Keratinocyte (primary cell): ENCODE data around the gene KRTAP3-2. TPM values are rescaled to one million over a fixed set of nuclear protein-coding genes. Genes with fewer than 3 reads are reported as not detected.

Source experiments
- DNase-seq: peaks from one replicate; pipeline ENCODE4 v3.0.0-alpha.2; 2011; ENCODE audit warnings: low read depth, missing footprints, low spot score
- FAIRE-seq: peaks from 2 replicates; lab custom pipeline; 2011; peaks lifted over from hg19 to GRCh38; lab: Jason Lieb, UNC
- H2AFZ ChIP-seq: 2 replicates; pipeline ENCODE4 v1.6.0; 2012; ENCODE audit warnings: low read length, control low read depth, inconsistent platforms; ENCODE audit not compliant: control insufficient read depth
- H3K27ac ChIP-seq: 2 replicates; pipeline ENCODE4 v1.5.1; 2011; ENCODE audit warnings: low read length; ENCODE audit not compliant: control insufficient read depth, insufficient read depth
- H3K27me3 ChIP-seq: 3 replicates; pipeline ENCODE4 v1.6.0; 2011; ENCODE audit warnings: low read length; ENCODE audit not compliant: control insufficient read depth, insufficient read depth; ENCODE audit errors: extremely low read depth
- H3K36me3 ChIP-seq, 2 experiments: 2 replicates in 1 of 2; 3 replicates in 1 of 2; pipeline ENCODE4 v1.5.1; 2011; ENCODE audit warnings: low read length in 2 of 2, mild to moderate bottlenecking in 1 of 2; ENCODE audit not compliant: control insufficient read depth in 2 of 2, insufficient read depth in 2 of 2; ENCODE audit errors: extremely low read depth in 1 of 2
- H3K4me1 ChIP-seq: 3 replicates; pipeline ENCODE4 v1.5.1; 2011; ENCODE audit warnings: low read length; ENCODE audit not compliant: control insufficient read depth, insufficient read depth; ENCODE audit errors: extremely low read depth
- H3K4me2 ChIP-seq: 3 replicates; pipeline ENCODE4 v1.6.0; 2011; ENCODE audit warnings: low read depth, low read length; ENCODE audit not compliant: control insufficient read depth, insufficient read depth; ENCODE audit errors: extremely low read depth
- H3K4me3 ChIP-seq, 3 experiments: fragments of 200-600 bp in 1 of 3; sonication (generic) in 1 of 3; 2 replicates in 2 of 3; 3 replicates in 1 of 3; pipeline ENCODE4 v1.5.1; 2011 to 2016; ENCODE audit warnings: low read length in 3 of 3, mild to moderate bottlenecking in 3 of 3, control low read depth in 2 of 3, inconsistent platforms in 1 of 3, low read depth in 1 of 3, mixed read lengths in 1 of 3, mixed run types in 1 of 3, moderate library complexity in 1 of 3; ENCODE audit not compliant: control insufficient read depth in 2 of 3, insufficient read depth in 2 of 3; ENCODE audit errors: extremely low read depth in 1 of 3
- H3K79me2 ChIP-seq: 2 replicates; pipeline ENCODE4 v1.6.0; 2012; ENCODE audit warnings: low read length; ENCODE audit not compliant: control insufficient read depth, insufficient read depth
- H3K9ac ChIP-seq: 3 replicates; pipeline ENCODE4 v1.6.0; 2011; ENCODE audit warnings: low read length; ENCODE audit not compliant: control insufficient read depth, insufficient read depth; ENCODE audit errors: extremely low read depth
- H3K9me1 ChIP-seq: 3 replicates; pipeline ENCODE4 v1.6.0; 2011; ENCODE audit warnings: low read length; ENCODE audit not compliant: control insufficient read depth, insufficient read depth; ENCODE audit errors: extremely low read depth
- H3K9me3 ChIP-seq: 2 replicates; pipeline ENCODE4 v1.5.1; 2012; ENCODE audit warnings: low read depth, low read length; ENCODE audit not compliant: control insufficient read depth
- H4K20me1 ChIP-seq: 3 replicates; pipeline ENCODE4 v1.6.0; 2011; ENCODE audit warnings: low read length; ENCODE audit not compliant: control insufficient read depth, insufficient read depth; ENCODE audit errors: extremely low read depth
- CTCF ChIP-seq, 3 experiments: IDR thresholded peaks in 1 of 3; conservative IDR thresholded peaks in 1 of 3; optimal IDR thresholded peaks in 1 of 3; 2 replicates in 2 of 3; 3 replicates in 1 of 3; pipeline versions ENCODE3 to v1.5.1; 2011; ENCODE audit warnings: low read length in 3 of 3, mild to moderate bottlenecking in 3 of 3, moderate library complexity in 2 of 3, control low read depth in 1 of 3, inconsistent platforms in 1 of 3; ENCODE audit not compliant: insufficient read depth in 2 of 3; ENCODE audit errors: extremely low read depth in 1 of 3
- EZH2 ChIP-seq: IDR thresholded peaks from one replicate; pipeline ENCODE4 v1.6.1; 2012; ENCODE audit warnings: inconsistent platforms, mild to moderate bottlenecking, low read length, moderate library complexity
- dilution Hi-C: fragments of 300-500 bp; cut with MboI; formaldehyde crosslinking; loops from one replicate; pipeline ENCODE4 v1.7.0; 2020; ENCODE audit warnings: low sequenced_read_pairs; ENCODE audit not compliant: extremely low pct_ligation_motif_present
- polyA plus RNA-seq, 5 experiments: library from polyadenylated mRNA; depleted of rRNA in 3 of 5; stranded (reverse) in 3 of 5; stranded (forward) in 1 of 5; unstranded in 1 of 5; fragments of >200 nt; gene quantifications; 1 replicate in 1 of 5; 2 replicates in 3 of 5; 3 replicates in 1 of 5; pipeline versions ENCODE4 v1.2.1 to v1.2.3, GENCODE V29; 2011 to 2012; ENCODE audit warnings: missing spikeins in 2 of 5, low read depth in 1 of 5, low replicate concordance in 1 of 5

Gene KRTAP3-2
- polyA plus RNA-seq, 1 donor (not counting 4 experiments of a cell fraction or from before 2014, with no cell fraction given), result not detected

GRCh38 chr17:40960144-40960543 lies 39.6 kb downstream of the KRTAP3-2 start:
- no peak for FAIRE-seq
- no peak overlapping the region for H3K27ac ChIP-seq
- no peaks in the 10 kb centered on the region for H3K9me3 ChIP-seq
- H4K20me1 ChIP-seq, result no peaks in the 10 kb centered on the region
- no peak overlapping the region for H3K4me3 ChIP-seq
- peaks cover 38% of the 10 kb centered on the region for H3K4me1 ChIP-seq
- H3K9ac ChIP-seq, result no peak overlapping the region
- H3K9me1 ChIP-seq, result no peaks in the 10 kb centered on the region
- H3K79me2 ChIP-seq, result no peaks in the 10 kb centered on the region
- H3K36me3 ChIP-seq, result no peaks in the 10 kb centered on the region
- H2AFZ ChIP-seq, result no peak overlapping the region
- TF ChIP-seq EZH2, result no peak
- no peak for TF ChIP-seq CTCF (optimal IDR thresholded peaks at IDR 0.05 in 1 of 3, IDR thresholded peaks at IDR 0.05 in 1 of 3, conservative IDR thresholded peaks at IDR 0.05 in 1 of 3; ENCODE audit: extremely low read depth in 1 of 3, insufficient read depth in 2 of 3, low read length in 3 of 3)
- no peak for DNase-seq
- H3K4me2 ChIP-seq, result no peak overlapping the region
- dilution Hi-C loops, result no loop called here
- H3K27me3 ChIP-seq, result no peaks in the 10 kb centered on the region

- dilution Hi-C loops, result no loop called here
- Histone ChIP-seq H3K9me3 (no peaks in the 10 kb centered on the region), H3K9me1 (no peaks in the 10 kb centered on the region), H3K4me3 (no peak overlapping the region), H2AFZ (peak overlapping the region; percentile 48), H4K20me1 (no peaks in the 10 kb centered on the region), H3K9ac (no peak overlapping the region), H3K79me2 (no peaks in the 10 kb centered on the region), H3K27me3 (no peaks in the 10 kb centered on the region), H3K27ac (peak overlapping the region; percentile 80), H3K4me1 (peaks cover 55% of the 10 kb centered on the region), H3K4me2 (peak overlapping the region; percentile 31), H3K36me3 (no peaks in the 10 kb centered on the region)
- DNase-seq (no peak), FAIRE-seq (peak; percentile 78)
- TF ChIP-seq CTCF (optimal IDR thresholded peaks at IDR 0.05 in 1 of 3, IDR thresholded peaks at IDR 0.05 in 1 of 3, conservative IDR thresholded peaks at IDR 0.05 in 1 of 3; ENCODE audit: extremely low read depth in 1 of 3, insufficient read depth in 2 of 3, low read length in 3 of 3) (no peak), EZH2 (no peak)
These were observed 41.4 kb downstream of the KRTAP3-2 start for GRCh38 chr17:40958086-40958953.
